ENCODE results near the gene C1orf87.

C1orf87 gene

GRCh38 chr1:60055336-60055735, 18.2 kb downstream of the C1orf87 start:
- no peak for DNase-seq

- DNase-seq = no peak
Observed at GRCh38 chr1:60054374-60054773, 19.2 kb downstream of the C1orf87 start.

DNA sequence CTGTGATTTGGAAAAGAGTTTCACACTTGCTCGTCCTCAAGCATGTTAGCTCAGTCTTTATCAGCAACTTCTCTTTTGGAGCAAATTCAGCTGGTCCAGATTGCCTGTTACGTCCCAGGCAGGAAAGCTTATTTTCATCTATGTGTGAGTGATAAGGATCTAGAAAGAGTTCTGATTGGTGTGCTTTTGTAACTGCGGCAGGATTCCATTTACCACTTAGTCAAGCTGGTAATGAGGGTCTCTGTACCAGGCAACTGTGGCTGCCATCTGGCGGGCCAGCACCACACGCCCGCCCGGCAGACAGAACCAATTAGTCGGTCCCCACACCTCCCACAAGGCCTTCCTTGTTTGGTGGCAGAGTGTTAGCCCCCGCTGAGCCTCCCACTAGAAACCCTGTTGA, 21.0 kb downstream of the C1orf87 start:
- no peak for DNase-seq

DNA sequence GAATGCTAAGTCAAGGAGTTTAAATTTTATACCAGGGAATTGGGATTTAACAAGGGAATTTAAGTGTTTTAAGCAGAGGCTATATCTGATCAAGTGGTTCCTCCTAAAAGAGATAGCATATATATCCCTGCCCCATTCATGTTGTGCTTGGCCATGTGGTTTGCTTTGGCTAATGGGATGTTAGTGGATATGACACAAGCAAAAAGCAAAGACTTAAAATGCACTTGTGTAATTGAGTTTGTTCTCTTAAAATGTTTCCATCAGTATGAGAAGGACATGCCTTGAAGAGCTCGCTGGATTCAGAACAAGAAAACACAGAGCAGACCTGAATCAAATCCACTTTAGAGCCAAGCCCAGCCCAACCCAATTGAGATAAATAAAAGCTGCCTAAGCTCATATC, 22.4 kb downstream of the C1orf87 start:
- no peak for DNase-seq

DNA sequence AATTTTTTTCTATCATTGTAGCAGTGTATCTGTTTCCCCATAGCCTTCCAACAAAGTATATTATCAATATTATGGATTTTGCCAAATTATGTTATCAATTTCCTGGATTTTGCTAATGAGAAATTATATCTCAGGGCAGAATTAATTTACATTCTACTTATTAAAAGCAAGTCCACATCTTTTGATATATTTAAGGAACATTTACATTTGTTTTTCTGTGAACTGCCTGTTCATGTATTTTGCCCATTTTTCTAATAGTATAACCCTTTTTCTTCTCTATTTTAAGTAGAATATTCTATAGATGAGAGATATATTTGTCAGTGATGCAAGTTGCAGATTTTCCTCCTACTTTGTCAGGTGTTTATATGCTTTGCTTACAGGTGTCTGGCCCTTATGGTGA, 24.4 kb downstream of the C1orf87 start:
- no peak for DNase-seq

DNA sequence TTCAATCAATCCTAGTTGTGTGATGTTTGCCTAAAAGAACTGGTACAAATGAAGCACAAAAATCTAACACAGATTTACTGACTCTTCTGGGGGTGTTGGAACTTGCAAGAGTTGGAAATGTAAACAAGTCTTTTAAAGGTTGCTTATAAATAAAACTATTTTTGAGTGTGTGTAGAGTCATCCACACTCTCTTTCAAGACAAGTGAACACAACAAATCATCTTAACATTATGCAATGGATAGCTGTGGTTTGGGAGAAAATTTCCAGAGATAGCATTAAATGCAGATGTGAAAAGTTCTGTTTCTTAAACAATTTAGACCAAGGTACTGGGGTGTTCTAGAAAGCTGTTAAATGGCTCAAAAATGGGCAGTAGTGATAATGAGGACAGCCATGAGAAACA, 28.7 kb downstream of the C1orf87 start:
- no peak for DNase-seq

- DNase-seq = no peak
Observed at GRCh38 chr1:60041783-60042182, 31.8 kb downstream of the C1orf87 start.

GRCh38 chr1:60037669-60038068, 35.9 kb downstream of the C1orf87 start:
- DNase-seq = no peak

- DNase-seq = no peak
Observed at GRCh38 chr1:60036856-60037460, 36.6 kb downstream of the C1orf87 start.

- DNase-seq = no peak
Observed at GRCh38 chr1:60035921-60036320, 37.6 kb downstream of the C1orf87 start.

DNA sequence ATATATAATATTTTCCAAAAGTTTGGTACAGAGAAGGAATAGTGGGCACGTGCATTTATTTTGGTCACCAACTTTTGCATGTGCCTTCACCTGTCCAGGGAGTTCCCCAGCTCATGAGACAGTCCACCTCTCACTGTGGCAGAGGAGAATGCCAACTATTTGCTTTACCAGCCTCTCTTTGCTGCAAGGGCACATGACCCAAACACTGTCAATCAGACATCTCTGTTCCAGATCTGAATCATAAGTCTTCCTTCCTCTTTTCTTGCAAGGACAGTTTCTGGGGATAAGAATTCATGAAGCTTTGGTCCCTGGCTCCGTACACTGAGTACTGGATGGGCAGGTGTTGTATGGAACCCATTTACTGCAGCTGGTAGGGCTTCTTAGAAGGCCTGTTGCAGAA, 38.6 kb downstream of the C1orf87 start:
- peak; percentile 42 to 60 (median 49) for DNase-seq

- DNase-seq = no peak
Observed at GRCh38 chr1:60033066-60033465, 40.5 kb downstream of the C1orf87 start.

DNA sequence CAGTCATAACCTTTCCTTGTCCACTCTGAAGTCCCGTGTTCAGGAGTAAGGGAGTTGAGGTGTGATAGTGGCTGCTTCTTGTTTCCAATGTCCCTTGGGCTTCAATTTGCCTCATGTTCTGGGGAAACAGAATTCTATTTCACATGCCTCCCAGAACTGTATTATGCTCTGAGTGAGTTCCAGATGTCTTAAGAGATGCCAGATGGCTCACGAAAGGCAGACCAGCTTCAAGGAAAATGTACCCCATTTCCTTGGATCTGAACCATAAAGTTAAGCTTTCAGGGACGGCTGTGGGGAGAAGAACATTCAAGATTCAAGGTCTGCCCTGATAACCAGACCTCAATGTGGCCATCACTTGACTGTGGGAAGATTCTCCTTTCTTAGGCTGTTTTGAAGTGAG, 42.4 kb downstream of the C1orf87 start:
- no peak for DNase-seq

GRCh38 chr1:60025552-60025951, 48.0 kb downstream of the C1orf87 start:
- DNase-seq = no peak

DNA sequence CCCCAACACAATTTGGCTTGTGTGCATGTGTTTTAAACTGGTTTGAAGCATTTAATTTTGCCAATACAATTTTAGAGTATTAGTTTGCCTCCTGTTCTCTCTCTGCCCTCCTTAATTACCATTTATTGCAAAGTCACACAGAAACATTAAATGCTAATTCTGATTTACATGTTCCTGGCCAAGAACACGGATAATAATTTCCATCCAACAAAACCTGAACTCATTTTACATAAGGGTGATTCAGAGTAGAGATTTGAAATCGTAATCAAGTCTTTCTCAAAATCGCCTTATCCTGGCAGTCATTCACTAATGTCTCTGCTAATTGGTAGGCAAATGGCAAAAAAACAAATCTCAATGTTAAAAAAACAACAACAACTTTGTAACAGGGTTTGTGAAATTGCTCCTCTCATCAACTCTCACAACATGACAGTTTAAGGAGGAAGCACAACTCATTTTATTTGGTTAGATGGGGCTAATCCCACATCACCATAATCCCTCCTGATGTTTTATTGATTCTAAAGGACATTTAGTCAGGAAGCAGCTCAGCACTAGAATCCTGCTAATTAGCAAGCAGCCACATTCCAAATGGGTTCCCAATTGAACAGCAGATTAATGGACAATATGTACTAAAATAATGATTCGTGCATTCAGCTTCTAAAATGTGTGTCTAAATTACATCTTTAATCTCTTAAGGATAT, 55.9 kb downstream of the C1orf87 start:
- DNase-seq = no peak

DNA sequence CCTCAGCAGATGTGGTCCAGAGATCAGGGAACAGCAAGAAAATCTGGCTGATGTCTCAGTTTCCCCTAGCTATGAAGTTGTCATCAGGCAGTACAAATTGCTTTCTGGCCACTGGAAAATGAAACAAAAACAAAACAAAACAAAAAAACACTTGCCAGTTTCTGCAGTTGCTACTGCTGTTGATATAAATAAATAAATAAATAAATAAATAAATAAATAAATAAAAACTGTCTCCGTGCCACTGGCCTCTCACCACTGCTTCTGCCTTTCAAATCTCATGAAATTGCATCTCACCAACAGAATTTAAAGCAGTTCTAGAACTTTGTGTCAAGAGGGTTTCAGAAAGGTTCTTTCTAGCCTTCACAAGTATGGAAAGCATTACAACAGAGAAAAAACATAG, 62.9 kb downstream of the C1orf87 start:
- DNase-seq = no peak

GRCh38 chr1:60008500-60008899, 65.1 kb downstream of the C1orf87 start:
- no peak for DNase-seq

GRCh38 chr1:60000625-60001024, 72.9 kb downstream of the C1orf87 start:
- no peak for DNase-seq

- DNase-seq = no peak
Observed at GRCh38 chr1:59999746-60000145, 73.8 kb downstream of the C1orf87 start.

DNA sequence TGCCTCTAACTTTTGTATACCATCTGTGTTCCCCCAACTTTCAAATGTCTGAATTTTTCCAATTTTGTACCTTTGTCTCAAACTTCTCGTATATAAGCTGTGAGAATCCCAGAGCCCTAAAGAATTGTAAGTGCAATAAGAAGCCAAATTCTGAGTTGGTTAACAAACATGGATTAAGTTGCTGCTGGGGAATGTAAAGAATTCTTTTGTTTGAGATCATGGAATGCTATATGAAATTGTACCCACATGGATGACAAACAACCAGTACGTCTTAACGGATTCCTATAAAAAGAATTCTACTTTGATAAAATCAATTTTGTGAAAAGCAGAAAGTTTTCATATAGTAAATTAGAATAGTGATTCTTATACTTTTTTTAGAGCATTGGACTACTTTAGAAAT, 74.6 kb downstream of the C1orf87 start:
- DNase-seq = no peak

GRCh38 chr1:59997479-59998115, 76.0 kb downstream of the C1orf87 start:
- no peak for DNase-seq

- no peak for DNase-seq
Observed at GRCh38 chr1:59994302-59995198, 79.0 kb downstream of the C1orf87 start.

DNA sequence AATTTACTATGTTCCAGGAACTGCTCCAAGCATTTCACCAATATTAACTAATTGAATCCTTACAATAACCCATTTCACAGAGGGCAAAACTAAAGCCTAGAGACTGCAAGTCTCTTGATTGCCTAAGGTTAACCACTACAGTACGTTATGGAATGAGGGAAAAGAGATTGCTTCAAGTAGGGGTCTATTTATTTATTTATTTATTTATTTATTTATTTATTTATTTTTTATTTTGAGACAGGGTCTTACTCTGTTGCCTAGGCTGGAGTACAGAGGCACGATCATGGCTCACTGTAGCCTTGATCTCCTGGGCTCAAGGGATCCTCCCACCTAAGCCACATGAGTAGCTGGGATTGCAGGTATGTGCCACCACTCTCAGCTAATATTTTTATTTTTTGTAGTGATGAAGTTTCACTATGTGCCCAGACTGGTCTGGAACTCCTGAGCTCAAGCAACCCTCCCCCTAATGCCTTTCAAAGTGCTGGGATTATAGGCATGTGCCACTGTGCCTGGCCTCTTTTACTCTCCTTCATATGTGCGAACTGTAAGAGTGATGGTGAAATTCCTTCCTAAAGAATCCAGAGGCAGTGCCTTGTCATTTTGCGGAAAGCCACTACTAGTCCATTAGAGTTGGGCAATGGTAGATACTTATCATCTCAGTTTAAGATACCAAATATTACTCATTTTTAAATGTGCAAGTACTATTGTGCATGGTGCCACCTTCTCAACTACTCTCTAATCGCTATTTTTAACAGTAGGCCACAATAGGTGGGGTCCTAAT, 81.3 kb downstream of the C1orf87 start:
- no peak for DNase-seq
